GM19438 (cell line): Measurements from ENCODE around the gene FIS1.
A peak's percentile ranks its signal among the peaks of the same experiment; 100 is the strongest.
"Not testable (repeated sequence)": the region's sequence is repeated elsewhere in the genome, so short reads cannot be mapped to it uniquely, and the experiment has no call there.

Experiments used
- ATAC-seq: cut with Tn5 transposase; IDR thresholded peaks from one replicate; pipeline ENCODE4 v1.9.1; 2021; ENCODE audit warnings: low read depth; ENCODE audit not compliant: unreplicated experiment

Gene FIS1

GRCh38 chr7:101258243-101258731 is 13.4 kb upstream of the FIS1 start:
- no peak for ATAC-seq

- ATAC-seq: no peak
Measured at GRCh38 chr7:101255796-101256195, 10.9 kb upstream of the FIS1 start.

- ATAC-seq: not testable (repeated sequence)
Measured at GRCh38 chr7:101253199-101253598, 8.3 kb upstream of the FIS1 start.

GRCh38 chr7:101251871-101252659 is 7.2 kb upstream of the FIS1 start:
- peak; percentile 90 for ATAC-seq

- ATAC-seq: no peak
Measured at GRCh38 chr7:101250324-101250723, 5.4 kb upstream of the FIS1 start.

- no peak for ATAC-seq
Measured at GRCh38 chr7:101248276-101248675, 3.4 kb upstream of the FIS1 start.

- no peak for ATAC-seq
Measured at GRCh38 chr7:101245147-101245668, 327 bp upstream of the FIS1 start.

GRCh38 chr7:101243646-101244374 is 1.1 kb downstream of the FIS1 start:
- ATAC-seq: no peak

- no peak for ATAC-seq
Measured at GRCh38 chr7:101241443-101242349, 3.2 kb downstream of the FIS1 start.

- ATAC-seq: no peak
Measured at GRCh38 chr7:101241015-101241363, 3.9 kb downstream of the FIS1 start.

- no peak for ATAC-seq
Measured at GRCh38 chr7:101240226-101241014, 4.5 kb downstream of the FIS1 start.

GRCh38 chr7:101239951-101240220 is 5.0 kb downstream of the FIS1 start:
- no peak for ATAC-seq

GRCh38 chr7:101239191-101239950 is 5.5 kb downstream of the FIS1 start:
- no peak for ATAC-seq

- no peak for ATAC-seq
Measured at GRCh38 chr7:101238226-101239182, 6.4 kb downstream of the FIS1 start.

- ATAC-seq: no peak
Measured at GRCh38 chr7:101237206-101238067, 7.4 kb downstream of the FIS1 start, which contains the start of gene CLDN15. CLDN15 (minus strand) TSS chr7:101237802; CDS start chr7:101237581, 221 bp downstream.

- ATAC-seq: no peak
Measured at GRCh38 chr7:101236292-101236835, 8.5 kb downstream of the FIS1 start.

GRCh38 chr7:101235522-101235921 is 9.4 kb downstream of the FIS1 start:
- ATAC-seq: no peak
